ENCODE results near the gene PHF23. TPM values are rescaled to one million over a fixed set of nuclear protein-coding genes. Genes with fewer than 3 reads are reported as not detected.

PHF23 gene
- total RNA-seq, 6 experiments from 2014 or later: 16.0 to 24.3 (median 18.2) TPM

DNA sequence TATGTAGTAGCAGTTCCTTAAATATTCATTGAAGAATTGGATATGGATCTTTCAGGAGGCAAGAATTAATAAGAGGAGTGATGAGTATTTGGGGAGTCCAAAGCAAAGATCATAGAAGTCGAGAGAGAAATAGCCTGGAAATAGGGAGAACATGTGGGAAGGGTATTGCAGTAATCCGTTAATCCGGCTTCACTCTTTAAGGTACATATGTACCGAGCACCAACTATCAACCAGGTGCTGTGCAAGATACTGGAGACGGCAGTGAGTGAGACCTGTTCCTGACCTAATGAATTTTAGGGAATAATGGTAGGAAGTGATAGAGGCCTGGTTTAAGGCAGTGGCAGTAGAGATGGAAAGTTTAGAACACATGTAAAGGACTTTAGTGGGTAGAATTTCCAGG is 13.8 kb upstream of the PHF23 start:
- no peak for TF ChIP-seq POLR2A (IDR thresholded peaks at IDR 0.05)
- TF ChIP-seq, protein P1, sequence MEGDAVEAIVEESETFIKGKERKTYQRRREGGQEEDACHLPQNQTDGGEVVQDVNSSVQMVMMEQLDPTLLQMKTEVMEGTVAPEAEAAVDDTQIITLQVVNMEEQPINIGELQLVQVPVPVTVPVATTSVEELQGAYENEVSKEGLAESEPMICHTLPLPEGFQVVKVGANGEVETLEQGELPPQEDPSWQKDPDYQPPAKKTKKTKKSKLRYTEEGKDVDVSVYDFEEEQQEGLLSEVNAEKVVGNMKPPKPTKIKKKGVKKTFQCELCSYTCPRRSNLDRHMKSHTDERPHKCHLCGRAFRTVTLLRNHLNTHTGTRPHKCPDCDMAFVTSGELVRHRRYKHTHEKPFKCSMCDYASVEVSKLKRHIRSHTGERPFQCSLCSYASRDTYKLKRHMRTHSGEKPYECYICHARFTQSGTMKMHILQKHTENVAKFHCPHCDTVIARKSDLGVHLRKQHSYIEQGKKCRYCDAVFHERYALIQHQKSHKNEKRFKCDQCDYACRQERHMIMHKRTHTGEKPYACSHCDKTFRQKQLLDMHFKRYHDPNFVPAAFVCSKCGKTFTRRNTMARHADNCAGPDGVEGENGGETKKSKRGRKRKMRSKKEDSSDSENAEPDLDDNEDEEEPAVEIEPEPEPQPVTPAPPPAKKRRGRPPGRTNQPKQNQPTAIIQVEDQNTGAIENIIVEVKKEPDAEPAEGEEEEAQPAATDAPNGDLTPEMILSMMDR (IDR thresholded peaks at IDR 0.05): no peak
- H3K9me3 ChIP-seq: no peaks in the 10 kb centered on the region
- no peaks in the 10 kb centered on the region for H3K27me3 ChIP-seq
- DNase-seq (no peak), ATAC-seq (no peak)
- H3K27ac ChIP-seq: peak overlapping the region; percentile 99 to 100 (median 99)
- H3K4me1 ChIP-seq: peaks cover 0 to 34% (median 12%) of the 10 kb centered on the region in 4 donors
- H3K36me3 ChIP-seq: peaks cover 0 to 26% (median 6%) of the 10 kb centered on the region in 4 donors
- 61% methylated on average over 5 of the region's 5 CpGs for WGBS (ENCODE audit: insufficient coverage, low coverage, low lambda C conversion rate, missing lambda C conversion rate)
- peak overlapping the region; percentile 75 to 96 (median 85) for H3K4me3 ChIP-seq
- intact Hi-C loops (cut with DNase I): no loop called here

DNA sequence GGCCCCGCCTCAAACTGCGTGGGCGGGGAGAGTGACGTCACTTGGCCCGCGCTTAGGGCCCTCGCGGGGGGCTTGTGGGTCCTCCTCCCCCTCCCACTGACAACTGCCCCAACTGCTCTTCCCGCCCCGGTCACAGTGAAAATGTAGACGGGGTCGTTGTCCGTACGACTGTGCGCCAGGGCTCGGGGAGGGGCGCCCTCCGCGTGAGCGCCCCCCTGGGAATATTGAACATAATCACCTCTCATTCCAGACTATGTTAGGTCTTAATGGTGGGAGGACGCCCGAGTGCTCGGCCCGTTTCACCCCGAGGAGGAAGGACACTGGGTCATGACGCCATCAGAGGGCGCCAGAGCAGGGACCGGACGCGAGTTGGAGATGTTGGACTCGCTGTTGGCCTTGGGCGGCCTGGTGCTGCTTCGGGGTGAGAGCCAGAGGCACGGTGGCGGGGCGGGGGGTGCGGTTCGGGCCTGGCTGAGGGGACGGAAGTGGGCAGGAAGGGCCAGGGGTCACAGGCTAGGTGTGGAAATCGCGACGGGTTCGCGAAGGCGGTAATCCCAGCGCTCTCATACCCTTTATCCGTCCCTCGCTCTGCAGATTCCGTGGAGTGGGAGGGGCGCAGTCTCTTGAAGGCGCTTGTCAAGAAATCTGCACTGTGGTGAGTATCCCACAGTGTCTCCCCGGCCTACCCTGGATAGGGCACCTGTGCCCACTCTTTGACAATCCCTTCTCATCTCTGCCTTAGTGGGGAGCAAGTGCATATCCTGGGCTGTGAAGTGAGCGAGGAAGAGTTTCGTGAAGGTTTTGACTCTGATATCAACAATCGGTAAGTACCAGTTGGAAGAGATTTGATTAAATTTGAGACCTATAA is 13.2 kb upstream of the PHF23 start, which contains the start of gene ELP5:
TSS of gene ELP5 (plus strand) at position 40 of the 868 bp plus-strand sequence. CDS start at position 376, 336 bp downstream.
- H3K4me1 ChIP-seq: peaks cover 0 to 28% (median 9%) of the 10 kb centered on the region in 4 donors
- intact Hi-C loops (cut with DNase I): no loop called here
- DNase-seq (peak; percentile 96 to 97 (median 96)), ATAC-seq (peak; percentile 77 to 82 (median 80))
- TF ChIP-seq POLR2A (IDR thresholded peaks at IDR 0.05): peak; percentile 65
- TF ChIP-seq, protein P1 (IDR thresholded peaks at IDR 0.05): peak in 3 of 4 donors; percentile 32 to 61 (median 39)
- no peaks in the 10 kb centered on the region for H3K27me3 ChIP-seq
- no peaks in the 10 kb centered on the region for H3K9me3 ChIP-seq
- H3K4me3 ChIP-seq: peak within 1 kb of the TSS; percentile 75 to 96 (median 85)
- peaks cover 0 to 25% (median 5%) of the 10 kb centered on the region in 4 donors for H3K36me3 ChIP-seq
- peak within 1 kb of the TSS; percentile 99 to 100 (median 99) for H3K27ac ChIP-seq
- under 1% methylated on average over 36 of the region's 55 CpGs for WGBS (ENCODE audit: insufficient coverage, low coverage, low lambda C conversion rate, missing lambda C conversion rate)

DNA sequence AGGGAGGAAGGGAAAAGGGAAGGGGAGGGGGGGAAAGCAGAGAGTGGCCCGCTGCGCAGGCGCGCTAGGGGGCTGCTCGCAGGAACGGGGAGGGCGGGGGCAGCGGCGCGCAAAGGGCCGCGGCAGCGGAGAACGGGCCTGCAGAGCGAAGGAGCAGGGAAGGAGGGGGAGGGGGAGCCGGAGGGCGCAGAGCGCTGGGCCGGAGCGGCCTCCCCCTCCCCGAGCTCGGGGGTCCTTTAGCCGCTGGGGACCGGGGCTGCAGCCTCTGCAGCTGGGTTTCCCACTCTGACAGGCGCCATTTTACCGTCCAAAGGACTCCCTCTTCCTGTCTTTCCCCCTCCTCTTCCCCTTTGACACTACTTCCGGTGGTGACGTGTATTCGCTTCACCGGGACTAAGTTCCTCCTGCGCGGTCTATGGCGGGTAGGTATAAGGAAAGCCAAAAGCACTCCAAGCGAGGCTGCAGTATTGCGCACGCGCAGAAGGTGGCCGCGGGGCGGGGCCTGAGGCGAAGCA is 12.5 kb upstream of the PHF23 start, which contains the start of gene CTDNEP1:
TSS of gene CTDNEP1 (minus strand) at position 74 of the 515 bp plus-strand sequence. CDS start 438 bp downstream, outside the sequence.
- no peaks in the 10 kb centered on the region for H3K27me3 ChIP-seq
- 0% methylated on average over 24 of the region's 41 CpGs for WGBS (ENCODE audit: insufficient coverage, low coverage, low lambda C conversion rate, missing lambda C conversion rate)
- peak; percentile 87 to 94 (median 90) for ATAC-seq
- peak within 1 kb of the TSS; percentile 75 to 96 (median 85) for H3K4me3 ChIP-seq
- no peaks in the 10 kb centered on the region for H3K9me3 ChIP-seq
- peak; percentile 75 for TF ChIP-seq POLR2A (IDR thresholded peaks at IDR 0.05)
- TF ChIP-seq, protein P1 (IDR thresholded peaks at IDR 0.05): no peak
- H3K36me3 ChIP-seq: peaks cover 0 to 18% (median 7%) of the 10 kb centered on the region in 4 donors
- peak within 1 kb of the TSS; percentile 99 to 100 (median 99) for H3K27ac ChIP-seq
- peak; percentile 99 for DNase-seq
- peaks cover 0 to 28% (median 8%) of the 10 kb centered on the region in 4 donors for H3K4me1 ChIP-seq
- intact Hi-C loops (cut with DNase I): no loop called here

DNA sequence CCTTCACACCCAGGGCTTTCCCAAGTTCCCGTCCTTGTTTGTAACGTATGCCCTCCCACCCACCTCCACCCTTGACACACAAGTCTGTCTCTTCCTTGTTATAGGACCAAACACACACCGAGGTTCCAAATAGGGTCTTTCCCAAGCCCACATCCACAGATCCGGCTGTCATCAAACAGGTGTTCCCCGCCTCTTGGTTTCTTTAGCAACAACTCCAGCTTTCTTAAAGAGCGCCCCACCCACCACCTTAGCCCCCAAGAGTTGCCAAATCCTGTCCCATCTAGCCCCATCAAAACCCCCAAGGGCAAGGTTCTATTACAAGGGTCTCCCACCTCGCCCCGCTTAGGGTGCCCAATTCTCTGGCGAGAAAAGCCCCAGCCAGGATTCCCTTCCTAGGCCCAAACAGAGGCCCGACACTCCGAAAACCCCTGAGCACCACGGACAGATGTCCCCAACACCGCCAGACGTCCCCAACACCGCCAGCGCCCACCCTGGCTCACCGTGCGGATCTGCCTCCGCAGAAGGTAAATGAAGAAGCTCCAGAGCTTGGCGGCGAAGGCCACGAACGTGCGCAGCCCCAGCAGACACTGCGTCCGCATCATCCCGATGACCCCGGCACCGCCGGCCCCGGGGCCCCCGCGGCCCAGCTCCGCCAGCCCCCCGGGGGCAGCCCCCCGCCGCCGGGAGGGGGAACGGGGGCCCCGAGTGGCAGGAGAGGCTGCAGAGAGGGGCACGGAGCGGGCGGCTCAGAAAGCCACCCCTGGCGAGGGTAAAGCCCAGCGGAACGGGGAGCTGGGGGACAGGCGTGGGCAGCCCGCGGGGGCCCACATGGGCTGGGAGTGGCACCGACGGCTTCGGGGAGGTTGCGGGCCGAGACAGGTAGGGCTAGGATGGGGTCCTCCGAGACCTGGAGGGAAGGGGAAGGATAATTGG is 11.7 kb upstream of the PHF23 start:
- TF ChIP-seq POLR2A (IDR thresholded peaks at IDR 0.05): no peak
- TF ChIP-seq, protein P1 (IDR thresholded peaks at IDR 0.05): no peak
- DNase-seq (peak in 2 of 3 donors; percentile 57 to 70), ATAC-seq (peak in 1 of 4 donors; percentile 1)
- WGBS (ENCODE audit: insufficient coverage, low coverage, low lambda C conversion rate, missing lambda C conversion rate): under 1% methylated on average over 34 of the region's 55 CpGs
- Histone ChIP-seq H3K9me3 (no peaks in the 10 kb centered on the region), H3K4me1 (peaks cover 0 to 28% (median 8%) of the 10 kb centered on the region in 4 donors), H3K36me3 (peaks cover 0 to 16% (median 9%) of the 10 kb centered on the region in 4 donors), H3K4me3 (peak overlapping the region; percentile 75 to 96 (median 85)), H3K27ac (peak overlapping the region; percentile 99 to 100 (median 99)), H3K27me3 (no peaks in the 10 kb centered on the region)
- intact Hi-C loops (cut with DNase I): no loop called here
